Nephron progenitor cell (in vitro differentiated cells): ENCODE results near the gene BSCL2.

Experiments used
- DNase-seq: peaks from one replicate; pipeline ENCODE4 v3.0.0; 2021
- H3K27ac Mint-ChIP-seq: 2 replicates; pipeline ENCODE4 v1.8.0; 2021; ENCODE audit warnings: mild to moderate bottlenecking, moderate library complexity, mixed read lengths
- H3K27me3 Mint-ChIP-seq: 2 replicates; pipeline ENCODE4 v1.8.0; 2021; ENCODE audit warnings: mild to moderate bottlenecking, low read depth, mixed read lengths; ENCODE audit not compliant: poor library complexity
- H3K36me3 Mint-ChIP-seq: 2 replicates; pipeline ENCODE4 v1.8.0; 2021; ENCODE audit warnings: low read depth, mixed read lengths
- H3K4me1 Mint-ChIP-seq: 2 replicates; pipeline ENCODE4 v1.8.0; 2021; ENCODE audit warnings: mixed read lengths
- H3K4me3 Mint-ChIP-seq: 2 replicates; pipeline ENCODE4 v1.8.0; 2021; ENCODE audit warnings: mild to moderate bottlenecking, moderate library complexity, mixed read lengths
- H3K9me3 Mint-ChIP-seq: 2 replicates; pipeline ENCODE4 v1.8.0; 2021; ENCODE audit warnings: mild to moderate bottlenecking, moderate library complexity, mixed read lengths
- CTCF ChIP-seq: fragments of 200-600 bp; sonication (generic); IDR thresholded peaks from 2 replicates; pipeline ENCODE4 v1.5.0; 2021; ENCODE audit warnings: antibody characterized with exemption

Gene BSCL2

GRCh38 chr11:62713343-62713742 is 6.1 kb upstream of the BSCL2 start:
- TF ChIP-seq CTCF = no peak
- H3K36me3 Mint-ChIP-seq = peaks cover 78% of the 10 kb centered on the region
- peaks cover 36% of the 10 kb centered on the region for H3K4me1 Mint-ChIP-seq
- DNase-seq = no peak
- H3K27ac Mint-ChIP-seq = peak overlapping the region; percentile 97
- no peak overlapping the region for H3K4me3 Mint-ChIP-seq
- H3K9me3 Mint-ChIP-seq = no peaks in the 10 kb centered on the region
- H3K27me3 Mint-ChIP-seq = no peaks in the 10 kb centered on the region

GRCh38 chr11:62712861-62713260 is 5.6 kb upstream of the BSCL2 start:
- Mint-ChIP-seq H3K27ac (peak overlapping the region; percentile 97), H3K4me1 (peaks cover 41% of the 10 kb centered on the region), H3K27me3 (no peaks in the 10 kb centered on the region), H3K4me3 (no peak overlapping the region), H3K36me3 (peaks cover 73% of the 10 kb centered on the region), H3K9me3 (no peaks in the 10 kb centered on the region)
- TF ChIP-seq CTCF = no peak
- DNase-seq = no peak

GRCh38 chr11:62712276-62712812 is 5.1 kb upstream of the BSCL2 start:
- peaks cover 45% of the 10 kb centered on the region for H3K4me1 Mint-ChIP-seq
- peaks cover 68% of the 10 kb centered on the region for H3K36me3 Mint-ChIP-seq
- no peak for TF ChIP-seq CTCF
- H3K9me3 Mint-ChIP-seq = no peaks in the 10 kb centered on the region
- H3K4me3 Mint-ChIP-seq = no peak overlapping the region
- DNase-seq = no peak
- peak overlapping the region; percentile 24 for H3K27ac Mint-ChIP-seq
- no peaks in the 10 kb centered on the region for H3K27me3 Mint-ChIP-seq

GRCh38 chr11:62710001-62710345 is 2.7 kb upstream of the BSCL2 start:
- H3K4me1 Mint-ChIP-seq = peaks cover 64% of the 10 kb centered on the region
- H3K36me3 Mint-ChIP-seq = peaks cover 45% of the 10 kb centered on the region
- H3K4me3 Mint-ChIP-seq = peak overlapping the region; percentile 89
- TF ChIP-seq CTCF = no peak
- no peaks in the 10 kb centered on the region for H3K27me3 Mint-ChIP-seq
- no peak for DNase-seq
- H3K9me3 Mint-ChIP-seq = no peaks in the 10 kb centered on the region
- H3K27ac Mint-ChIP-seq = peak overlapping the region; percentile 96

- H3K36me3 Mint-ChIP-seq = peaks cover 40% of the 10 kb centered on the region
- peaks cover 65% of the 10 kb centered on the region for H3K4me1 Mint-ChIP-seq
- peak; percentile 91 for DNase-seq
- H3K27me3 Mint-ChIP-seq = no peaks in the 10 kb centered on the region
- H3K4me3 Mint-ChIP-seq = peak overlapping the region; percentile 89
- H3K9me3 Mint-ChIP-seq = no peaks in the 10 kb centered on the region
- no peak for TF ChIP-seq CTCF
- H3K27ac Mint-ChIP-seq = peak overlapping the region; percentile 96
Observed at GRCh38 chr11:62709247-62710000, 2.2 kb upstream of the BSCL2 start.

- Mint-ChIP-seq H3K9me3 (no peaks in the 10 kb centered on the region), H3K4me3 (peak overlapping the region; percentile 89), H3K36me3 (peaks cover 36% of the 10 kb centered on the region), H3K4me1 (peaks cover 65% of the 10 kb centered on the region), H3K27ac (peak overlapping the region; percentile 96), H3K27me3 (no peaks in the 10 kb centered on the region)
- DNase-seq = no peak
- TF ChIP-seq CTCF = no peak
Observed at GRCh38 chr11:62708793-62709192, 1.6 kb upstream of the BSCL2 start.
